GM19468 (cell line): Measurements from ENCODE around the gene ACTR3C.
"Not testable (repeated sequence)": the region's sequence is repeated elsewhere in the genome, so short reads cannot be mapped to it uniquely, and the experiment has no call there.

Source experiments
- ATAC-seq: cut with Tn5 transposase; IDR thresholded peaks from one replicate; pipeline ENCODE4 v1.9.1; 2021; ENCODE audit warnings: mild to moderate bottlenecking, moderate library complexity, moderate number of reproducible peaks; ENCODE audit not compliant: unreplicated experiment; ENCODE audit errors: extremely low read depth

ACTR3C gene

DNA sequence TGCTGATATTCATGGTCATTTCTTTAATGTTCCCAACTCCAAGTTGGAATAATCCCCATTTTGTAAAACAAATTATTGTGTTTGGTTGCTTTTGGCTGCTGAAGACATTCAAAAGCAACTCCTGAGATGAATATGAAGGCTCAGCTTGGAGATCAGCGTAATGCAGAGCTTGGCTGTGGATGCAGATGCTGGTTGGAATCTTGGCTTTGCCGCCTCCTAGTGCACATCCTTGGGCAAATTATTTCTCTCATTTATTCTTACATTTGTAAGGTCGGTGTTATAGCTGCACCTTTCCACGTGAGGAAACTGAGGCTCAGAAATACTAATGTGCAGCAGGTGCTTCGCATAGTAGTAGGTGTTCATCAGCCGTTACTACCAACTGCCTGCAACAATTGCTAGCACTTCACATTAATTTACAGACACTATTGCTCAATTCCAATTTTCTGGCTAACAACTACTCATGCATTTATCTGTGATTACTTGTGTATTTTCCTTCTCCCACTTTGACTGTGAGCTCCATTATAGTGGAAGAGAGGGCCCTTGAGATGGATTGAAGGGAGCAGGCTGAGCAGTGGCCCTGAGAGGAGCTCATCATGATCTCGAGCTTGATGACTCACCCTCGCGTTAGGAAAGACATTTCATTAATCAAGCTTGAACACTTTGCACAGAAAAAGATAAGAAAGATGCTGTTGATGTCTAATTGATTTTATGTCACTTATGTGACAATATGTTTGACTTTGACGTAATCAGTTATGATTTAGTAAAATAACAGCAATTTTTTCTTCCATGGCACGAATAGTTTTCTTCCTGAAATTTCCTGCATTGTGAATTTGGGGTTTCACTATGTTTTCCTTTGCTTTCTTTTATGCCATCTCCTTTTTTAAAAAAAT is 101.0 kb downstream of the ACTR3C start:
- not testable (repeated sequence) for ATAC-seq

DNA sequence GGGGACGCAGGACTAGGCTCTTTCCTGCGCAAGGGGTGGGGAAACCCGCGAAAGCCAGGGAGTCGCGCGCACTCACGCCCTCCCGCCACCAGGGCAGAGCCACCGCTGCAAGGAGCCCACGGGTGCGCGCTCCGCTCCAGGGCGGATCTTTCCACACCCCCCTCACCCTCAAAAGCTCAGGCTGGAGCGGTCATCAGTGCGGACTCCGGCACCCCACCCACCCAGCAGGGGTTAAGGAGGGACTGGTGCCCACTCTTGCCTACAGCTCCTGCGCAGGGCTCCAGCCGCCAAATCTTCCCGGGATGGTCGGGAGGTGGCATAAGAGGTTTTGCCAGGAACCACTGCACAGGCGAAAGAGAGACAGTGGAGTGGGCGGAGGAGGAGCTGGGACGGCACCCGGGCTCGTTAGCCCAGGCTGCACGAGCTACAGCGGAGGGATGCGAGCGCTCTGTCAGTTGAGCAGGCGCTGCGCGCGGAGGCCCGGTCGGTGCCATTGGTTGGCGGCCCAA is 102.6 kb downstream of the ACTR3C start:
- ATAC-seq: not testable (repeated sequence)

DNA sequence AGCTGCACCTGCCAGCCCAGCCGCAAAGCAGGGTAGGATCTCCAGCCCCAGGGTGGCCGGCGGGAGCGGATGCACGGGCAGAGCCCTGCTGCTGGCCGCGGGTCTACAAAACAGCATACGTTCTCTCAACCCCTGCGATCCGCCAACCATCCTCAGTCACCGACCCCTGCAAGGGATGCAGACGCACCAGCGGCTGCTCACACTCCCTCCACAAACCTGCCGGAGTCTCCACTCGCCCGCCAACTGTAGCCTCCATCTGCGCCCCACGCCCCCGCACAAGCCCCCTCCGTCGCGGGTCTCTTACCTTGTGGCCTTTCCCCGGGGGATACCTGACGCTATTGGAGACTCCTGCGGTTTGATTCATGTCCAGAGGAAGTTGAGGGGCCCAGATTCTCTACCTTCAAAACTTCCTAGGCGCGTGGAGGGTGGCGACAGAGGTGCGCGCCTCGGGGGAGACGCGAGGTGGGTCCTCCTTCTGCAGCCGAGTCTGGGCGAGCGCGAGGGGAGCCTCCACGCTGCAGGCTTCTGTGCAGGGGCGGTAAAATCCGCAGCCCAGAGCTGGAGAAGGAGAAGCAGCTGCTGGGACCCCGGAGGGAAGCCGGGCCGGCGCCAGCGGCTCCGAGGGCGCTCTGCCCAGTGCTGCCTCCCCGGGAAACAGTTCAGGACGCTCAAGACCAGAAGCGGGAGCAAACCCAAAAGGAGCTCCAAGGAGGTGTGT is 103.2 kb downstream of the ACTR3C start:
- not testable (repeated sequence) for ATAC-seq

DNA sequence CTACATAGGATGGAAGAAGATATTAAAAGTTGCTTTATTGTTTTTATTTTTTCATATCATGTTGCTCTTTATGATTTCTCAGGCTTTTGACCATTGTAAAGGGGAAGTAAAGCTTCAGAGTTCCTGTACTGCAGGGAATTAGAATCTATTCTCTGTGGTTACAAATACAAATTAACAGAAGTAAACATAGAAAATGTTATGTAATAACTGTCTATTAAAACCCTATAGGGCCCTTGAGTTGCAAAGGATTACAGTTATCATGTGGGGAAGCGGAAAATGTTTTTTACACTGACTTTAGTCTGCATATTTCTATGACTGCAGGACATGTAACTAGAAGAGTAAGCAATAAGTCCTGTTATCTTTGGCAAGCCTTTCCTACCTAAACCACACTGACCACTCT is 116.5 kb downstream of the ACTR3C start:
- not testable (repeated sequence) for ATAC-seq

DNA sequence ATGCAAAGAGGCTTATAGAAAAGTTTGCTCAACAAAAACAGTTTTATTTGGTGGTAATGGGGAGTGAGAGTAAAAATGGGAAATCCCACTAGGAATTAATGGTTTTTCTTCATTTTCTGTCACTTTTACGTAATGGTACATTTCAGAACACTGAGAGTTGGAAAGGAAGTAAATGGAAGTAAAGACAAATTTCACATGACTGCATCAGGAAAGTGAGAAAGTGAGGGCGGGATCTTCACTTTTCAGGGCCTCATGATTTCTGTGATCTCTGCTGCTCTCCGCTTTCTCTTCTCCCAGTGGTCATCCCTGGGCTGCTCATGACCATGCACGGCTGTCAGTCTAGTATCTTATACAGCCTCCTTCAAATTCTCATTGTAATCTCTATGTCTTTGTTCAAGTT is 117.5 kb downstream of the ACTR3C start:
- not testable (repeated sequence) for ATAC-seq

DNA sequence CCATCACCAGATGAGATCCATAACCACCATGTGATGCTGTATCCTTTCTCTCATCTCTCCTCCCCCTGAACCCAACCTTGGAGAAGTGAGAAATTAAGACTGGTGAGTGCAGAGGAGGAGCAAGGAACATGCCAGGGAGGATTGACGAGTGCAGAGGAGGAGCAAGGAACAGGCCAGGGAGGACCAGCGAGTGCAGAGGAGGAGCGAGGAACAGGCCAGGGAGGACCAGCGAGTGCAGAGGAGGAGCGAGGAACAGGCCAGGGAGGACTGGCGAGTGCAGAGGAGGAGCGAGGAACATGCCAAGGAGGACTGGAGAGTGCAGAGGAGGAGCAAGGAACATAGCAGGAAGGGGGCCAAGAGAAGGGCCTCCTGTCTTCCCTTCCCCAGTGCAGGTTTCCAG is 118.8 kb downstream of the ACTR3C start:
- ATAC-seq: not testable (repeated sequence)

DNA sequence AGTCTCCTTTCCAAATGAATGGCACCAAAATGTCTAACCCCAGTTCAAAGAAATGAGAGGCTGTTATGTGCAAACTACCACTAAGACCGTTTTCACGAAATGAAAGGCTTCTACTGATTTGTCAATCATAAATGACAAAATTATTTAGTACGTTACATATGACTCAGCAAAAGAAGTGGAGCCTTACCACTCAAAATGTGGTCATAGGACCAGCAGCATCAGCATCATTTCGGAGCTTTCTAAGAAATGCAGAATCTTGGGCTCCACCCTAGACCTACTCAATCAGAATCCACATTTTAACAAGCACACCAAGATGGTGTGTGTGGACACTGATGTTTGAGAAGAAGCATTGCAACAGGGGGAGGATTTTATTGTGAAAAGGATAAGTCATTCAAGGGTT is 120.5 kb downstream of the ACTR3C start:
- ATAC-seq: not testable (repeated sequence)
